ENCODE measurements around the gene FOXP4.

Gene FOXP4

DNA sequence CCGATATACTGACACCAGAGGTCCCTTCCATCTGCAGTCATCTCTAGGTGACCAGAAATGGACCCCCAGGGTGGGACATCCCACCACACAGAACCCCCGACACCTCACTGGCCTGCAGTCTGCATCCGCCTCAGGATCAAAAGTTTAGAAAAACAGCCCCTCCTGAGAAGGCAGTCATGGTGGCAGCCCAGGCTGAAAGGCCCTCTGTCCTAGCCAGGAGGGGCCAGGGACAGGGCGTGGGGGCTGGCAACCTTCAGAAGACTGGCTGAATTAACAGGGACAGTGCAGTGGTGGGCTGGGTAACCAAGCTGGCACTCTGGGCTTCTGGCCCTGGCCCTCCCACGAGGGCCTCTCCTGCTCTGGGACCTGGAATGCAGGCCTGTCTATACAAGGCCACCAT is 57.8 kb downstream of the FOXP4 start:
- H3K4me3 ChIP-seq (ENCODE audit: low read length) = no peak overlapping the region
- DNase-seq (ENCODE audit: low read depth) = no peak
- TF ChIP-seq, protein P1, sequence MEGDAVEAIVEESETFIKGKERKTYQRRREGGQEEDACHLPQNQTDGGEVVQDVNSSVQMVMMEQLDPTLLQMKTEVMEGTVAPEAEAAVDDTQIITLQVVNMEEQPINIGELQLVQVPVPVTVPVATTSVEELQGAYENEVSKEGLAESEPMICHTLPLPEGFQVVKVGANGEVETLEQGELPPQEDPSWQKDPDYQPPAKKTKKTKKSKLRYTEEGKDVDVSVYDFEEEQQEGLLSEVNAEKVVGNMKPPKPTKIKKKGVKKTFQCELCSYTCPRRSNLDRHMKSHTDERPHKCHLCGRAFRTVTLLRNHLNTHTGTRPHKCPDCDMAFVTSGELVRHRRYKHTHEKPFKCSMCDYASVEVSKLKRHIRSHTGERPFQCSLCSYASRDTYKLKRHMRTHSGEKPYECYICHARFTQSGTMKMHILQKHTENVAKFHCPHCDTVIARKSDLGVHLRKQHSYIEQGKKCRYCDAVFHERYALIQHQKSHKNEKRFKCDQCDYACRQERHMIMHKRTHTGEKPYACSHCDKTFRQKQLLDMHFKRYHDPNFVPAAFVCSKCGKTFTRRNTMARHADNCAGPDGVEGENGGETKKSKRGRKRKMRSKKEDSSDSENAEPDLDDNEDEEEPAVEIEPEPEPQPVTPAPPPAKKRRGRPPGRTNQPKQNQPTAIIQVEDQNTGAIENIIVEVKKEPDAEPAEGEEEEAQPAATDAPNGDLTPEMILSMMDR (conservative IDR thresholded peaks at IDR 0.05; ENCODE audit: low read length) = no peak

DNA sequence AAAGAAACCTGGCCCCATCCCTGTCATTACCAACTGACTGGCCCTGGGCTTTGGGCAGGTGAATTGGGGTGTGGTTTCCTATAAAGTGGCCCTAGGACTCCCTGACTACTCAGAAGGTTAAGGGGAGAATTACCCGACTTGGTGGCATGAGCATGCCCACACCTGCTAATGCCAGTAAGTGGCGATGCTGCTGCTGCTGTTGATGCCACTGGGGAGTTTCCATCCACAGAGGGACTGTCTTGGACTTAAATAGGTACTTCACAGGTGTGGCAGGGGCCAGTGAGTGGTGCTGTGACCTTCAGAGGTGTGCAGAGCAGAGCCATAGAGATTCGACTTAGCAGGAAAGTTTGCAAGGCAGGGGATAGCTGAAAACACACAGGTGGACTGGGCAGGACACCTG is 59.5 kb downstream of the FOXP4 start:
- TF ChIP-seq, protein P1 (conservative IDR thresholded peaks at IDR 0.05; ENCODE audit: low read length) = no peak
- DNase-seq (ENCODE audit: low read depth) = no peak
- H3K4me3 ChIP-seq (ENCODE audit: low read length) = no peak overlapping the region

DNA sequence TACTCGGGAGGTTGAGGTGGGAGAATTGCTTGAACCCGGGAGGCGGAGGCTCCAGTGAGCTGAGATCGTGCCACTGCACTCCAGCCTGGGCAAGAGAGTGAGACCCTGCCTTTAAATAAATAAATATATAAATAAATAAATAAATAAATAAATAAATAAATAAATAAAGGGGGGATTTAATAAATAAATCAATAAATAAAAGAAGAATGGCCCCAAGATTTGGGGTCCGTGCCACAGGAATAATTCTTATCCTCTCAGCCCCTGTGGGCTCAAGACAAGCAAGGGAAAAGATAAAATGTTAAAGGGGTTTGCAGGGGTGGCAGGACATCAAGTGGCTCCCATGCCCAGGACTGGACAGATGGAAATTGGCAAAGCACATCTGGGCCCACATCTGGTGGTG is 60.9 kb downstream of the FOXP4 start:
- H3K4me3 ChIP-seq (ENCODE audit: low read length) = no peak overlapping the region
- TF ChIP-seq, protein P1 (conservative IDR thresholded peaks at IDR 0.05; ENCODE audit: low read length) = no peak
- DNase-seq (ENCODE audit: low read depth) = no peak

DNA sequence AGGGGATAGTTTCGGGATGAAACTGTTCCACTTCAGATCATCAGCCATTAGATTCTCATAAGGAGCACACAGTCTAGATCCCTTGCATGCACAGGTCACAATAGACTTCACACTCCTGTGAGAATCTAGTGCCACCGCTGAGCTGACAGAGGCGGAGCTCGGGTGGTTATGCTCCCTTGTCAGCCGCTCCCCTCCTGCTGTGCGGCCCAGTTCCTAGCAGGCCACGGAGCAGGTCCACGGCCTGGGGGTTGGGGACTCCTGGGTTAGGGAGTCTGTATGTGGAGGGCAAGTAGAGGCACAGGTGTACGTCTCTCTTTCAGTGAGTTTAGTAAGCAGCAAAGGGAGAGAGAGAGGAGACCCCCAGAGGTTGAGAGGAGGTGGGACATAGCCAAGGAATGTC is 61.6 kb downstream of the FOXP4 start:
- TF ChIP-seq, protein P1 (conservative IDR thresholded peaks at IDR 0.05; ENCODE audit: low read length) = no peak
- DNase-seq (ENCODE audit: low read depth) = no peak
- no peak overlapping the region for H3K4me3 ChIP-seq (ENCODE audit: low read length)

DNA sequence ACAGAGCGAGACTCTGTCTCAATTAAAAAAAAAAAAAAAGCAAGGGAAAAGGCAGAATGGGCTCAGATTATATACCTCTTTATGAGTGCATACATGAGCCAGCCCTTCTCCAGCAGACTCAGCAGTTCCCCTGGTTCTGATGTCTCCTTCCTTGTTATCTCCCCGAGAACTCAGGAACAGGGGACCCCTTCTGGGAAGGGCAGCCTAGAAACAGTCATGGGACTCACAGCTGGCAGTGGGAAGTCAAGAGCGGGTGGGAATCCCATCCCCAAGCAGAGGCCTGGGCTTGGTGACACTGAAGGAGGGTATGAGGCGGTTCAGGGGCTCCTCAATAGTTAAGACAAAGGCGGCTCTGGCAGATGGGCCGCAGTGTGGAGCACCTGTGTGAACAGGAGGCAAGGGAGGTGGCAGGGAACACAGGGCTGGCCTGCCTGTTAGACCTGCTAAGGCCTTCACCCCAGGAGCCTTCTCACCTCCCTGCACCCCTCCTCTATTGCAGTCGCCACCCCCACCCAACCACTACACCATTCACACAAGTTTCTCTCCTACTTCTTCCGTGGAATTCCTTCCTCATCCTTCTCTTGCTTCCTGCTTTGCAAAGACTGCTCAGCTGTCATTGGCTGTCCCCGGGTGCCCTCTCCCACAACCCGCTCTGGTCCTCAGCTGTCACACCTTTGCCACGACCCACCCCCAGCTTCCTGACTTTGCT is 62.4 kb downstream of the FOXP4 start:
- TF ChIP-seq, protein P1 (conservative IDR thresholded peaks at IDR 0.05; ENCODE audit: low read length) = no peak
- no peak overlapping the region for H3K4me3 ChIP-seq (ENCODE audit: low read length)
- DNase-seq (ENCODE audit: low read depth) = no peak

DNA sequence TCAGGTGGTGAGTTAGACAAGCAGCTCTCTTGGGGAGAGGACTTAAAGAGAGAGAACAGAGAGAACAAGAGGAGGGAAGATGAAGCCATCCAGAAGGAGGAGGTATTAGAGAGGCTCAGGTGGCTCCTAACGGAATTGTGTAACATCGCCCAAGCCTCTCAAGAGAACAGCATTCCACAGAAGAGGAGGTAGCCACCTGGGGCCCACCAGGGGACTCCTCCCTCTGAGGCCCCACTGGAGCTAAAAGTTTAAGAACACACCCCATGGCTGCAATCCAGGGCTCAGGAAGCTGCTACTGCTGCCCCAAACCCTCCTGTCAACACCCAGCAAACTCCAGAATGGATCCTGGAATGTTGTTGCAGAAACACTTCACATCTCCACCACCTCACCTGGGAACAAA is 68.5 kb downstream of the FOXP4 start:
- no peak for DNase-seq (ENCODE audit: low read depth)
- no peak overlapping the region for H3K4me3 ChIP-seq (ENCODE audit: low read length)
- TF ChIP-seq, protein P1 (conservative IDR thresholded peaks at IDR 0.05; ENCODE audit: low read length) = no peak

DNA sequence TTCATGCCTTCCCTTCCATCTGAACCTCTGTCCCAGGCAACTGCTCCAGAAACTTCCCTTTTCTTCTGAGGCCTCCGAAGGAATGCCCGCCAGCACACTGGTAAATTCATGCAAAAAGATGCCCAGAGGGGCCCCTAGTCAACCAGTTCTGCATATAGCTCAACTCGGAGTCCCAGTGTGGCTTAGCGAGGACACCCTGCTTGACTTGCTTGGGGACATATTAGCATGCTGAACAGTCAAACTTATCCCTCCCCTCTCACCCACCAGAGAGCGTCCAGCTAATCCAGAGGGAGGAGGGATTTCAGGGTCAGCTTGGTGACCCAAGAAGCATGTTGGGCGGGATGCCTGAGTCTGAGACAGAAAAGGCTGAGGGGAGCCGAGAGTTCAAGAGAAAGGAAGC is 69.1 kb downstream of the FOXP4 start:
- no peak for DNase-seq (ENCODE audit: low read depth)
- TF ChIP-seq, protein P1 (conservative IDR thresholded peaks at IDR 0.05; ENCODE audit: low read length) = no peak

More for the DNA sequence above, 69.1 kb downstream of the FOXP4 start:
- no peak overlapping the region for H3K4me3 ChIP-seq (ENCODE audit: low read length)

Data from AG10803 (cell line).